22Rv1 (cell line): Measurements from ENCODE around the gene SCAP.

Source experiments
- H3K27ac ChIP-seq: fragments of 450-650 bp; 2 replicates; pipeline ENCODE4 v1.5.1; 2017
- ZFX ChIP-seq: fragments of 450-650 bp; IDR thresholded peaks from 2 replicates; pipeline ENCODE4 v1.6.1; 2017; ENCODE audit warnings: antibody characterized with exemption, borderline replicate concordance
- TF ChIP-seq, protein P1 (sequence below): fragments of 450-650 bp; IDR thresholded peaks from 2 replicates; pipeline ENCODE4 v1.5.1; 2017; ENCODE audit warnings: mild to moderate bottlenecking

Gene SCAP

DNA sequence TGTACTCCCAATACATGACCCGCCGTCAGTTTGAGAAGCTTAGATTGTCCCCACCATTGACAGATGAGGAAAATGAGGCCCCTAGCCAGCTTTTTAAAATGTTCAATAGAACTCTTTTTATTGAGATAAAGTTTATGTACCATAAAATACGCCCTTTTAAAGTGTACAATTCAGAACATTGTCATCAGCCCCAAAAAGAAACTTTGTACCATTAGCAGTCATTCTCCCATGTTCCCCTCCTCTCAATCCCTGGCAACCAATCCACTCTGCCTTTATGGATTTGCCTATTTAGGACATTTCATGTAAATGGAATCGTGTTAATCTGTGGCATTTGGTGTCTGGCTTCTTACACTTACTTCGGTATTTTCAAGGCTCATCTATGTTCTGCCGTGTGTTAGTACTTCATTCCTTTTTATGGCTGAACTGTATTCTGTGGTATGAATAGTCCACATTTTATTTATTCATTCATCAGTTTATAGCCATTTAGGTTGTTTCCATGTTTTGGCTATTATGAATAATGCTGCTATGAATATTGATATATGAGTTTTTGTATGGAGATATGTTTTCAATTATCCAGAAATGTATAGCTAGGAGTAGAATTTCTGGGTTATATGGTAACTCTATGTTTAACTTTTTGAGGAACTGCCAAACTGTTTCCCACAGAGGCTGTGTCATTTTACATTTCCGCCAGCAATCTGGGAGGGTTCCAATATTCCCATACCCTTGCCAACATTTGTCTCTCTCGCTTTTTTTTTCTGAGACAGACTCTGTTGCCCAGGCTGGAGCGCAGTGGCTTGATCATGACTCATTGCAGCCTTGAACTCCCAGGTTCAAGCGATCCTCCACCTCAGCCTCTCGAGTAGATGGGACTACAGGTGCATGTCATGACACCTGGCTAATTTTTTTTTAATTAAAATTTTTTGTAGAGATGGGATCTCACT lies 110.3 kb downstream of the SCAP start:
- H3K27ac ChIP-seq: no peak overlapping the region
- TF ChIP-seq, protein P1, sequence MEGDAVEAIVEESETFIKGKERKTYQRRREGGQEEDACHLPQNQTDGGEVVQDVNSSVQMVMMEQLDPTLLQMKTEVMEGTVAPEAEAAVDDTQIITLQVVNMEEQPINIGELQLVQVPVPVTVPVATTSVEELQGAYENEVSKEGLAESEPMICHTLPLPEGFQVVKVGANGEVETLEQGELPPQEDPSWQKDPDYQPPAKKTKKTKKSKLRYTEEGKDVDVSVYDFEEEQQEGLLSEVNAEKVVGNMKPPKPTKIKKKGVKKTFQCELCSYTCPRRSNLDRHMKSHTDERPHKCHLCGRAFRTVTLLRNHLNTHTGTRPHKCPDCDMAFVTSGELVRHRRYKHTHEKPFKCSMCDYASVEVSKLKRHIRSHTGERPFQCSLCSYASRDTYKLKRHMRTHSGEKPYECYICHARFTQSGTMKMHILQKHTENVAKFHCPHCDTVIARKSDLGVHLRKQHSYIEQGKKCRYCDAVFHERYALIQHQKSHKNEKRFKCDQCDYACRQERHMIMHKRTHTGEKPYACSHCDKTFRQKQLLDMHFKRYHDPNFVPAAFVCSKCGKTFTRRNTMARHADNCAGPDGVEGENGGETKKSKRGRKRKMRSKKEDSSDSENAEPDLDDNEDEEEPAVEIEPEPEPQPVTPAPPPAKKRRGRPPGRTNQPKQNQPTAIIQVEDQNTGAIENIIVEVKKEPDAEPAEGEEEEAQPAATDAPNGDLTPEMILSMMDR: no peak
- TF ChIP-seq ZFX: no peak
